HT1080 (cell line): ENCODE measurements around the gene PARP8. TPM values are rescaled to one million over a fixed set of nuclear protein-coding genes. Genes with fewer than 3 reads are reported as not detected.
"Not testable (repeated sequence)": the region's sequence is repeated elsewhere in the genome, so short reads cannot be mapped to it uniquely, and the experiment has no call there.

ENCODE experiments used
- DNase-seq: peaks from one replicate; pipeline ENCODE4 v3.0.0-alpha.2; 2015; ENCODE audit warnings: low read depth
- total RNA-seq: library from RNA; depleted of rRNA; stranded (reverse); fragments of >200 nt; shearing (Covaris generic); gene quantifications from 2 replicates; pipeline ENCODE4 v1.2.3, GENCODE V29; 2014

PARP8 gene
- total RNA-seq, 1 experiment from 2014 or later = 10.8 TPM

- no peak for DNase-seq
These were observed 8.9 kb downstream of the PARP8 start for GRCh38 chr5:50675385-50675784.

GRCh38 chr5:50679554-50679953, 13.1 kb downstream of the PARP8 start:
- DNase-seq = not testable (repeated sequence)

GRCh38 chr5:50684721-50685120, 18.3 kb downstream of the PARP8 start:
- no peak for DNase-seq

- no peak for DNase-seq
These were observed 21.1 kb downstream of the PARP8 start for GRCh38 chr5:50687548-50687947.

- DNase-seq = no peak
These were observed 25.1 kb downstream of the PARP8 start for GRCh38 chr5:50691399-50692016.

- no peak for DNase-seq
These were observed 27.7 kb downstream of the PARP8 start for GRCh38 chr5:50694027-50694590.

- not testable (repeated sequence) for DNase-seq
These were observed 28.2 kb downstream of the PARP8 start for GRCh38 chr5:50694626-50695025.

- DNase-seq = no peak
These were observed 31.3 kb downstream of the PARP8 start for GRCh38 chr5:50697739-50698138.

- DNase-seq = peak; percentile 22
These were observed 33.3 kb downstream of the PARP8 start for GRCh38 chr5:50699737-50700136.

- no peak for DNase-seq
These were observed 34.3 kb downstream of the PARP8 start for GRCh38 chr5:50700706-50701105.

- DNase-seq = no peak
These were observed 36.4 kb downstream of the PARP8 start for GRCh38 chr5:50702615-50703366.

GRCh38 chr5:50703367-50703666, 36.9 kb downstream of the PARP8 start:
- no peak for DNase-seq

- DNase-seq = no peak
These were observed 38.3 kb downstream of the PARP8 start for GRCh38 chr5:50704730-50705129.

GRCh38 chr5:50709471-50709870, 43.0 kb downstream of the PARP8 start:
- DNase-seq = peak; percentile 36

GRCh38 chr5:50710838-50711237, 44.4 kb downstream of the PARP8 start:
- no peak for DNase-seq

GRCh38 chr5:50711280-50711679, 44.8 kb downstream of the PARP8 start:
- peak; percentile 69 for DNase-seq

- DNase-seq = no peak
These were observed 46.0 kb downstream of the PARP8 start for GRCh38 chr5:50712479-50712878.

GRCh38 chr5:50715001-50715400, 48.6 kb downstream of the PARP8 start:
- DNase-seq = no peak

GRCh38 chr5:50716134-50716533, 49.7 kb downstream of the PARP8 start:
- no peak for DNase-seq

- DNase-seq = no peak
These were observed 51.2 kb downstream of the PARP8 start for GRCh38 chr5:50717651-50718050.

GRCh38 chr5:50720061-50720710, 53.7 kb downstream of the PARP8 start:
- no peak for DNase-seq

GRCh38 chr5:50722223-50722622, 55.8 kb downstream of the PARP8 start:
- DNase-seq = no peak
